Islet of Langerhans (tissue), 1 donor: Measurements from ENCODE around the gene TMEM151A.
A peak's percentile ranks its signal among the peaks of the same experiment; 100 is the strongest.

Experiments used
- FAIRE-seq: peaks from one replicate; lab custom pipeline; 2011; peaks lifted over from hg19 to GRCh38; lab: Jason Lieb, UNC

Gene TMEM151A

DNA sequence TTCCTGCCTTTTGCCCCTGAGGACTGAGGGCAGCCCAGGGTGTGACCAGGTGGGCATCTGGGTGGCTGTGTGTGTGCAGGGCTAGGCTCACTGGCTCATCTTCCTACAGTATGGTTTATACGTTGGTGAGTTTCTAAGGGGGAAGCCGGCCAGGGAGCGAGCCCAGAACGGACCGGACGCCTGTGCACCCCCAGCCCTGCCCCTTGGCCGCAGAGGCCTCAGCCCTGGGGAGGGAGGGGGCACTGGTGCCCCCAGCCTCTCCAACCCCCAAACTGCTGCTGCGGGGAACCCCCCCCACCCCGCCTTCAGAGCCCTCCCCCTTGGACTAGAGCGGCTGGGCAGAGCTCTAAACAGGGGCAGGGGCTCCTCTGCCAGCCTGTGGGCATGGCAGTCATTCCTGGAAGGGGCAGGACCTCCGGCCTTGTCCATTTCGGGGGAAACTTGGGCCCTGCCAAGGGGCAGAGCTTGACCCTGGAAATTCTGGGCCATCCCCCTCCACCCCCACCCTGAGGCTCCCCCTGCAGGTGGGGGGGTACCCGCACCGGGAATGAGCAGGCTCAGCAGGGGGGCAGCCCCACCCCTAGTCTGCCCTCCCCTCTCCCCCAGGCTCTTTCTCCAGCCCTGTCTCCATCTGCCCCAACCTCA, 8.1 kb upstream of the TMEM151A start:
- no peak for FAIRE-seq

DNA sequence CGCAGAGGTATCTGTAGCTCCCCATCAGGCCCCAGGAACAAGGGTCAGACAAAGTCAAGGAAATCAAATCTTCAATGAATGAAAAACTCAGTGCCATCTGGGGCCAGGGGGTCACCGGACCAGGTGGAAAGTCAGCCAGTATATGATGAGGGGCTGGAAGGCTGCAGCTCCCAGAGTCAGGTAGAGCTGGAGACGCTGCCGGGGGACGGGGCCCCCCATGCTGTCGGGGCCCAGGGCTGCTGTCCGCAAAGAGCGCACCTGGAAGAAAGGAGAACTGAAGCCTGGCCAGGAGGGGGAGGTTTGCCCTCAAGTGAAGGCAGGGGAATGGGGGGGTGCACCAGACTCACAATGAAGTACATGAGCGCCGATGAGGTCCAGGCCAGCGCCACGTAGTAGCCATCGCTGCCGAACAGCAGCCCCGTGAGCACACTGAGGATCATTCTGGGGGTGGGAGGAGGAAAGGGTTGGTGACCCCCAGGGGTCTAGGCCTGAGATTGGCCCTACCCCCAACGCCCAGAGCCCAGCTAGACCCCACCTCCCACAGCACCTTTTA, 7.1 kb upstream of the TMEM151A start:
- FAIRE-seq, result no peak

DNA sequence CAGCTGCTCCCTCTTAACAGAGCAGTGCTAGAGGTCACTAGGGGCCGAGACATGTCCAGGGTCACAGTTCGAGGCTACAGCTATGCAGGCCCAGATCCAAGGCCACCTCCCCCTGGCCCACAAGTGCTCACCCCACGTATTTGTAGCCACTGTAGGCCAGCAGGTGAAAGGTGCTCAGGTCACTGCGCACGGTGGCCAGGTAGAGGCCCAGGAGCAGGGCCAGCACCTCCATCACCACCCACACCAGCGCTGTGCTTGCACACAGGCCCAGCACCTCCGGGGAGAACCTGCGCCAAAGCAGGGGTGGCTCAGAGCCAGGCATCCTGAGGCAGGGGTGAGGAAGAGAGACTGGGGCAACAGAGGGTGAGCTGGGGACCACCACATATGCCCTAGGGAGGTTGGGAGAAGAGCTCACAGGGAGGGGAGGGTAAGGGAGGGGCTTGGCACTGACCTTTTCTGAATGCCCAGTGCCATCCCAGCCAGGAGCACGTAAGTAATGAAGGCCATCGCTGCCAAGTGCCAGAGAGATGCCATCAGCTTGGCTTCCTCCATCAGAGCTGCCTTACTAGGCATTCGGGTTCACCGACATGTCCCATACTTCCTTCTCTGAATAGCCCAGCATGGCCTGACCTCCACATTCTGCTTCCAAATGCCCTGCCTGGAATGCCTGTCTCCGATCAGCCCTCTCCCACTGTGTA, 6.3 kb upstream of the TMEM151A start:
- no peak for FAIRE-seq

DNA sequence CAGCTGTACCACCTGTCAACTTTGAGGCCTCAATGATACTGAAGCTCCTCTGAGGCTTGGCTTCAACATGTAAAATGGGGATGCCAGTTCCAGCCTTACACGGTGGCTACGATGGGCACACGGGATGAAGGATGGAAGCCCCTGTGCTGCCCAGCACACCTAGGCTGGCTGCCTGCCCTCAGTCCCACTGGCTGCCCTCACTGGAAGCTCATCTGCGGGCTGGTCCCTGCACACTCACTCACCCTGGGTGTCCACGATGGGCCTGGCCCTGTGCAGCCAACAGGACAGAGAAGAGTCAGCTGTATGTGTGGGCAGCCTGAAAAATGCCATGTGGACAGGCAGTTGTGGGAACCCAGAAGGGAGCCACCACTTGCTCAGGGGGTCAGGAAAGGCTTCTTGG, 5.0 kb upstream of the TMEM151A start:
- FAIRE-seq, result no peak

DNA sequence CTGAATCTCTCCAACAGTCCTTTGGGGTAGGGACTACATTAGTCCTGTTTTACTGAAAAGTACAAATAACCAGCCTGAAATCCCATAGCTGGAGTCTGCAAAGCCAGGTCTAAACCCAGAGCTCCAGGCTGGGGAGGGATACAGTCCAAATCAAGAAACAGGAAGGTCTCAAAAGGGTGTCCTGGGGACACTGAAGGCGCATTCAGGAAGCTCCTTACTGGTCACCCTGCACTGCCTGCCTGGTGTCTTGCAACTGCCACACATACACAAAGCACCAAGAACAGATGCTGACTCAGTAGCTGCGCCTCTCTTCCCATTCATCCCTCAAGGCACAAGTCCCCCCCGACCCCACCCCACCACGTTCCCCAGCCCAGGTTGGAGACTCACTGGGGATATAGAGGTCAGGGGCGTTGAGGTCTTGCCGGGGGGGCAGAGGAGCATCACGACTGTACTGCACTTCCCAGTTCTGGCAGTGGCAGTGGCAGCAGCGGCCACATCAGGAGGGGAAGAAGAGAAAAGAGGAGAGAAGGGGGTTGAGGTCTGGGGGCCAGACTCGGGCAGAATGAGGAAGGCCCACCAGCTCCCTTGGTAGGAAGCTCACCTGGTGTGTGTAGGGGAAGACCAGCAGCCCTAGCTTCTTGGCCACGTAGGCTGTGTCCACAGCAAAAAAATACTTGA, 4.3 kb upstream of the TMEM151A start:
- no peak for FAIRE-seq

DNA sequence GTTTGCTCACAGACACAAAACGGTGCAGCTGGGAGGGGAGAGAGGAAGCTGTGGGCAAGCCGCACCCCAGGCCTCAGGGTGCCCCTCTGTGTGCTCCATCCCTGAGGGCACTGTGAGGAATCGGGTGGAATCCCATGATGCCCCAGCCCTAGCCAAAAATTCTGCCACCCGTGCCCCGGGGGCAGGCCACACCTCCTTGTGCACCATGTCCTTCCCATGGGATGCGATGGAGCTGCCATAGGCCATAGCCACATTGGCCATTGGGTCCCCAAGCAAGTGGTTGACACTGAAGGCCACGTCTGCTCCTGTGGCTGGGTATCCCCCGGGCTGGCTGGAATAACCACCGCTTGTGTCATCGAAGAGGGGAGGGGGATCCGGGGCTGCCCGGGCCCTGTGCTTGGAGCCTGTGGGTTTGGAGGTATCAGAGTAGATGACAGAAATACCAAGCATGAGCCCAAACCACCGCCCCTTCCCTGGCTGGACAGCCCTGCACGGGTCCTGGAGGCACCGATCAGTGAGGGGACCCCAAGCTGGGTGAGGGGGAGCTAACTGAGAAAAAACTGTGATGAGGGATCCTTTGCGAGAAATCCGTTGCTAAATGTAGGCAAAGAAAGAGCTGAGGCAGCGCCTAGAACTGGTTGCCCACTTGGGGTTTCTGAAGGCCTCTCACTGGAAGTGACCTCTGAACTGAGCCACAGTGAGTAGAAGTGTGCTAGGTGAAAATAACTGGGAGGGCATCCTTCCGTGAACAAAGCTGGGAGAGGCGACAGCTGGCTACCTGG, 3.6 kb upstream of the TMEM151A start:
- FAIRE-seq, result no peak

DNA sequence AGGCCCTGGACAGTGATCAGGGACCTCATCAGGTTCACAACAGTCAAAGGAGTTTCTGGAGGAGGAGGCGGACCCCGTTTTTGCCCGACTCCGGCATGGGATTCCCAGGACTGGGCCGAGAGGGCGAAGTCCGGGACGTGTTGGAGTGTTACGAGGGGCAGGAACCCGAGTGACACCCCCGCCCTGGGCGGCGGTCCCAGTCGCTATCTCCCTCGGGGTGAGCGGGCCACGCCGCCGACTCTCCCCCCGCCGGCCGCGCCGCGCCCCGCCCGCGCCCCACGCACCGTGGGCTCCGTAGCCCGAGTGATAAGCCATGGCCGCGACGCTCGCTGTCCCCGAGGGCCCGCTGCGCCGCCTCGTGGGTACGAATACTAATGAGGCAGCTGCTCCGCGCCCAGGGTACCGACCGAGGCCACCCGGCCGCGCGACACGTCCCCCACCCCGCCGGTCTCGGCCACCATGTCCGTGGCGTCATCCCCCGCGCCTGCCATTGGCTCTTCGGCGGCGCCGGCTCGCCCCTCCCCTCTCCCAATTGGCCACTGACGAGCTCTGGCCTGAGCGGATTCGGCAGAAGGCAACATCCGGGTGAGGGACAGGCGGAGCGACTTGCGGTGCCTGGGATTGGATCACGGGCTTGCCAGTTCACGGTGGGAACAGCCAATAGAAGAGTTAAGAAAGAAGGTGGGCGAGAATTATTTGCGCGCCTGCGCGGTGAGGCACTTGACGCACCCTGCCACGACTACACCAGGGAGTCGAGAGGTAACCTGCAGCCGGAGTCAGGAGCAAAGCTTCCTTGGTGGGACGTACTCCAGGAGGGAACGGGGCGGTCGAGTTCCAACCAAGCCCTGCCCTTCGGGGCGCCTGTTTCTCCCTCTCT, 2.8 kb upstream of the TMEM151A start, which contains the start of gene YIF1A:
TSS of gene YIF1A (minus strand) at position 473 of the 877 bp plus-strand sequence. CDS start at position 315, 158 bp downstream.
- peak; percentile 96 for FAIRE-seq

DNA sequence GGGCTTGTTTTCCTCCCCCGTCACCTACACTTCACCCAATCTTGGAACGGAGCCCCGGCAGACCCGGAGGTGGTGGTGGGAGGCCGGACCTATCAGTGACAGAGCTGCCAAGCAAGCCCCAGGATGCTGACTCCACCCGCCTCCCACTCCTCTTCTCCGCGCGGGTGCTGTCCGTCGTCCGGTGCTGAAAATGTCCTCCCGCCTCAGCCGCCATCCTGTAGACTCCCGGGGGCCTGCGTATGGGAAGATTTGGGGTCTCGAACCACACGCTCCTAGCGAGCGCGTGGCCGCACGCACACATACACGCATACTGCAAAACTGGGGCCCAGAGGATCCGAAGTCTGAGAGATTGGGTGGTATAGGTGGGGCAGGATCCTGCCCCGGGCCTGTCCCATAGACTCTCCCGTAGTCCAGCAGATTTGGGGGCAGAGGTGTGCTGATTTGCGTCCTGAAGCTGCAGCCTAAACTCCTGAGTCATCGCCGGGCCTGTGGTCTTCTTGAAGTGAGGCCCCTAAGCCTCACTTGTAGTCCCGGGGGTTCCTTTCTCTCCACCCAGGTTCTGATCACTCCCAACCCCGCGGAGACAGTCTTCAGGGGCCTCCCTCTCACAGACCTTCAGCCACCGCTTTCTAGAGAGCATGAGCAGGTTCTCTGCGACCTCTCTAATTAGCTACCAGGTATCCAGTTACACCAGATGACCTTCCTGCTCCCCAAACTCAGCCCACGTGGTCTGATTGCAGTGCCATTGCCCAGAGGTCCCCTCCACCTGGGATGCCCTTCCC, 2.0 kb upstream of the TMEM151A start:
- FAIRE-seq, result no peak

DNA sequence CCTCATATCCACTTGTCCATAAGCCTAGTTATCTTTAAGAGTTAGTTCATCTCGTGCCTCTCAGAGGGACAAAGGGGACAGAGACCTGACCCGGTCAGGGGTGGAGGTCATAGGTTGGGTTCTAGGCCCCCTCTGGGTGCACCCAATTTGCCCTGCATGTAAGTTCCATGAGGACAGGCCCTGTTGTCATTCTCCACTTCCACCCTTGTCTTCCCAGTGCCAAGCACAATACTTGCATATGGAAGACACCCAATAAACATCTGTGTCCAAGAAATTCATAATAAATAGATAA, 1.4 kb upstream of the TMEM151A start:
- FAIRE-seq, result no peak

DNA sequence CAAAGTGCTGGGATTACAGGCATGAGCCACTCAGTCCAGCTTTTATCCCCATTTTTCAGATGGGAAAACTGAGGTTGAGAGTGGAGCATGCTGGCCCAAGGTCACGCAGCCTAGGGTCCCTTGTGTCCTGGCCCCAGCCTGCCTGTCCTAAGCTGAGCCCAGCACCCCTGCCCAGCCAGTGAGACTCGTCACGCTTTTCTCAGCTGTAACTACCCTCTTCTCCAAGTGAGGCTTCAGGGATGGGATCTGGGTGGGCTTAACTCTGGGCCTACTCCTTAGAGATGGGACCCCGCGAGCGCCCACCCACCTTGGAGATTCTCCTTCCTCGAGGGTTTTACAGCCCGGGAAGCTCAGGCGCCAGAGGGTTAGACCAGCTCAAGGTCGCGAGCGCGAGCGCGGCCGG, 390 bp upstream of the TMEM151A start:
- FAIRE-seq, result no peak

DNA sequence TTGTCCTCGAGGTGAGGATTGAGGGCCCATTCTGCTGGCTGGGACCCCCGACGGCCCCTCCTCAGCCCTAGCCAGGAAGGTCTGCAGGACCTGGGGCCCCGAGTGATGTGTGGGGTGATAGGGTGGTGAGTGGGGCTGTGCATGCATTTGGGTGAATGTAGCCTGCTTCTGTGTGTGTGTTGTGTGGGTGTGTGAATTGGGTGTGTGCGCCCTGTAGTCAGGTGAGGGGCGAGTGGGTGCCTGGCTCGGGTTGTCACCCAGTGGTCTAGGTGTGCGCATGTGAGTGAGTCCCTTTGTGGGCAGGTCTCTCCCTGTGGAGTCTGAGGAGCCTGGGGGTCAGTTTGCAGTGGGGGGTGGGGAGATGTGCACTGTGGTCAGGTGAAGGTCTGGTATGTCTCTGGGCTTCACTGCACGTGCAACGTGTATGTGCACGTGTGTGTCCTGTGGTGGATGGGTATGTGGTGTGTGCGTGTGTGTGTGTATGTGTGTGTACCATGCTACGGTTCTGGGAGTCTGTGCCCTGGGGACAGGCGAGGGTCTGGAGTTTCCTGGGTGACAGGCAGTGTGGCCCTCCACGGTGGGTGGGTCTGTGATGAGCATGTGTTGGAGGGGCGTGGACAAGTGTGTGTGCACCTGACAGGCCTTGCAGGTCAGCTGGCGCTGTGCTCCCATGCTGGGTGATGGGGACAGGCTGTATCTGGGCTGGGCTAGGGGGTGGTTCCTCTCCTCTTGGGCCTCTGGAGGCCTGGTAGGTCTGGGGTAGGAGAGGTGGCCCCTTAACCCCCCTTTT, 1.0 kb downstream of the TMEM151A start:
- no peak for FAIRE-seq

DNA sequence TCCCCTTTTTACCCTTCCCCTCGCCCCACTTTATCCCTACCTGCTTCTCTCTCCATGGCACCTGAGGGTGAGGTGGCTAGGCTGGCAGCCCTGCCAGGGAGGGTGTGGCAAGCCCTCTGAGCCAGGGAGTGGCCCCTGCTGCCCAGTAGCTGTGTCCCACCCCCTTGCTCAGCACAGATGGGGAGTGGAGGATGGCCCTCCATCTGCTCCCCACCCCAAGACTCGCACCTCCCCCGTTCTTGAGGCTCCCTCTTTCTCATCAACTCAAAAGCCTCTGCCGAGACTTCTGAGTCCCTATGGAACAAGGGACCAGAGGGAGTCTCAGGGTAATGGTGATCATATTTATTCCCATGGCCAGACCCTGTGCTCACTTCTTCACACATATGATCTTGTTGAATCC, 1.7 kb downstream of the TMEM151A start:
- FAIRE-seq, result no peak

DNA sequence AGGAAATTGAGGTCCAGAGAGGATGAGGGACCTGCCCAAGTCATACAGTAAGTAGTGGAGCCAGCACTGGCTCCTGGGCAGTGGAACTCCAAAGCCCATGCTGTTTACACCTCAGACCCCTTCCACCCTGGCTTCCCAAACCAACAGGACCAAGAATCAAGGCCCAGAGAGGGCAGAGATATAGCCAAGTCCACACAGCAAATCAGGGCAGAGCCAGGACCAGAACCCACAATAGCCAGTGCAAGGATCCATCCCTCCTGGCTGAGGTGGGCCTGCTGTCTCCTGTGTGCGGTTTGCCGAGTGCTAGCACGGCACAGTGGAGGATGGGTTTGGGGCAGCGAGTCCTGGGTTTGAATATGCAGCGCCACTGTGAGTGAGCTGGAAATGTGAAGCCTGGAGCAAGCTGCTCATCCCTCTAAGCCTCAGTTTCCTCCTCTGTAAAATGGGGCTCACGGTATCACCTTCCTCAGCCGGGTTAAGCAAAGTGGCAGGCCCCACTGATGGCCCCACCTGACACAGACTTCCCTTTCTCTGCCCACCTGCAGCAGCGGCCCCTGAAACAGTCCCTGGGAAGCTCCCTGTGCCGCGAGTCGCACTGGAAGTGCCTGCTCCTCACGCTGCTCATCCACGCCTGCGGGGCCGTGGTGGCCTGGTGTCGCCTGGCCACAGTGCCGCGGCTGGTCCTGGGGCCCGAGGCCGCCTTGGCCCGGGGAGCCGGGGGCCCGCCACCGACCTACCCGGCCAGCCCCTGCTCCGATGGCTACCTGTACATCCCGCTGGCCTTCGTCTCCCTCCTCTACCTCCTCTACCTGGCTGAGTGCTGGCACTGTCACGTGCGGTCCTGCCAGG, 2.3 kb downstream of the TMEM151A start:
- FAIRE-seq, result no peak

DNA sequence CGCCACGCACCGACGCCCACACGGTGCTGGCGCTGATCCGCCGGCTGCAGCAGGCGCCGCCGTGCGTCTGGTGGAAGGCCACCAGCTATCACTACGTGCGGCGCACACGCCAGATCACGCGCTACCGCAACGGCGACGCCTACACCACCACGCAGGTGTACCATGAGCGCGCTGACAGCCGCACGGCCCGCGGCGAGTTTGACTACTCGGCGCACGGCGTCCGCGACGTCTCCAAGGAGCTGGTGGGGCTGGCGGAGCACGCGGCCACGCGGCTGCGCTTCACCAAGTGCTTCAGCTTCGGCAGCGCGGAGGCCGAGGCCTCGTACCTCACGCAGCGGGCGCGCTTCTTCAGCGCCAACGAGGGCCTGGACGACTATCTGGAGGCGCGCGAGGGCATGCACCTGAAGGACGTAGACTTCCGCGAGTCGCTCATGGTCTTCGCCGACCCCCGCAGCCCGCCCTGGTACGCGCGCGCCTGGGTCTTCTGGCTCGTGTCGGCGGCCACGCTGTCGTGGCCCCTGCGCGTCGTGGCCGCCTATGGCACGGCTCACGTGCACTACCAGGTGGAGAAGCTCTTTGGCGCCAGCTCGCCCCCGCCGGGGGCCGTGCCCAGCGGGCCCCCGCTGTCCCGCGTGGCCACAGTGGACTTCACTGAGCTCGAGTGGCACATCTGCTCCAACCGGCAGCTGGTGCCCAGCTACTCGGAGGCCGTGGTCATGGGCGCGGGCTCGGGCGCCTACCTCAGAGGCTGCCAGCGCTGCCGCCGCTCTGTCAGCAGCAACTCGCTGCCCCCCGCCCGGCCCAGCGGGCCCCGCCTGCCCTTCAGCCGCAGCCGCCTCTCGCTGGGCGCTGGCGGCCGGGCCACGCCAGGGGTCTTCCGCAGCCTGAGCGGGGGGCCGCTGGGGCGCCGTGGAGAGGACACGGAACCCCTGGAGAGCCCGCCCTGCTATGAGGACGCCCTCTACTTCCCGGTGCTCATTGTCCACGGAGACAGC, 3.2 kb downstream of the TMEM151A start:
- FAIRE-seq, result no peak

DNA sequence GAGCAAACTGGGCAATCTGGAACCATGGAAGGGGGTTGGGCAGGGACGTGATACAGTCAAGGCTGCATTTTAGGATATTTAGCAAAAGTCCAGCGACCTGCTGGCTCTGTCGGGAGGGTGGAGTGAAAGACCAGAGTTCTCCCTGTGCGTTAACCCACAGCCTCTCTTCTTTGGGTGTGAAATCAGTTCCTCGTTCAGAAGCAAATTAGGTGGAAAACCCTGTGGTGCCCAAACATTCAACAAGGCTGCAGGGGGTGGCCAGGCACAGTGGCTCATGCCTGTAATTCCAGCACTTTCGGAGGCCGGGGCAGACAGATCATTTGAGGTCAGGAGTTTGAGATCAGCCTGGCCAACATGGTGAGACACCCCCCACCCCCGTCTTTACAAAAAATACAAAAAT, 5.9 kb downstream of the TMEM151A start:
- FAIRE-seq, result no peak

DNA sequence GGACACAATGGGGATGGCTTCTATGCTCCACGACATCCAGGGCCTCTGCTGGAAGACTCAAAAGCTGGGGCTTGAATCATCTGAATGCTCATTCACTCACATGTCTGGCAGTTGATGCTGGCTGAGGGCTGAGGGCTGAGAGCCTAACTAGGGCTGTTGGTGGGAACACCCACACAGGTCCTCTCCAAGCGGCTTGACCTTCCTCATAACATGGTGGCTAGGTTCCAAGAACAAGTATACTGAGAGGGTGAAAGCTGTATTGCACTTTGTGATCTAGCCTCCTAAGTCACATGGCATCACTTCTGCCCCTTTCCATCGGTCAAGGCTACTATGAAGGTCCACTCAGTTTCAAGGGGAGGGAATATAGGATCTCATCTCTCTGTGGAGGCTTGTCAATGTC, 7.5 kb downstream of the TMEM151A start:
- FAIRE-seq, result no peak

DNA sequence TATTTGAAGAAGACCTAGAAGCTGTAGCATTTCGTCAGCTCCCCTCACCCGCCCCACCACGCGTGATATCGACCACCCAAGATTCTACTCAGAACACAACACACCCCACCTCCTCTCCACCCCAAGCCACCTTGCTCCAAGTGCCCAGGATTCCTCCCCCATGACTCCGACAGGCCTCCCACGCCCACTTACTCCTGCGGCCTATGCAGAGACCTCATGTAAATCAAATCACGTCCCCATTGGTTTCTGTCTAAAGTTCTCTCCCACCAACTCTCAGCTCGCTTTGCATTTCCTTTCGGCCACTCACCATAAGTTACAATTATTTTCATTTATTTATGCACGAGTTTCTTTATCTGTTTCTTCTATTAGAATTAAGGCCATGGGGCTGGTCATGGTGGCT, 11.0 kb downstream of the TMEM151A start:
- FAIRE-seq, result no peak

DNA sequence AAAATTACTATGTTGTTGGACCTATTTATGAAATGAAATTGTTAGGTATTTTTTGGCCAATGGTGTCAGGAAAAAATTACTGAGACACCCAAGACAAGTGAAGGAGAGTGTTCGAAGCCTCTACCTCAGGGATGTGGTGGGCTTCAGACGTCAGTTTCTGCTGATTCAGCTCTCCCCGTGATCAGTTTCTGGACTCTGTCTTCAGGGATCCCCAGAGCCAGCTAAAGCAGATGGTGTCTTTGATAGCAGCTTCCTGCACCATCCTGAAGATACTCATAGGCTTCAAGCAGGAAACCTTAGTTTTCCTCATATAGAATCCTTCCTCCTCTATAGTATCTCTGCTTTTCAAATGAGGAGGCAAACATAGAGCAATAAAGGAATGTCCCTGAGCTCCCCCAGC, 17.8 kb downstream of the TMEM151A start:
- no peak for FAIRE-seq
